Fibroblast of peridontal ligament (primary cell): ENCODE data around the gene SLC34A1.

Experiments used
- DNase-seq: peaks from one replicate; pipeline ENCODE4 v3.0.0-alpha.2; 2010; ENCODE audit errors: extremely low read depth

The SLC34A1 gene

GRCh38 chr5:177432143-177432838, 48.1 kb downstream of the SLC34A1 start:
- no peak for DNase-seq

- no peak for DNase-seq
Observed at GRCh38 chr5:177432839-177433657, 48.8 kb downstream of the SLC34A1 start.

- DNase-seq: no peak
Observed at GRCh38 chr5:177433658-177434217, 49.5 kb downstream of the SLC34A1 start.

- DNase-seq: no peak
Observed at GRCh38 chr5:177434437-177434836, 50.2 kb downstream of the SLC34A1 start.

GRCh38 chr5:177434942-177435738, 50.9 kb downstream of the SLC34A1 start:
- DNase-seq: no peak

- DNase-seq: no peak
Observed at GRCh38 chr5:177435847-177436536, 51.8 kb downstream of the SLC34A1 start.

- no peak for DNase-seq
Observed at GRCh38 chr5:177437623-177438022, 53.4 kb downstream of the SLC34A1 start.

GRCh38 chr5:177438468-177438867, 54.2 kb downstream of the SLC34A1 start:
- no peak for DNase-seq

GRCh38 chr5:177439518-177440053, 55.4 kb downstream of the SLC34A1 start:
- DNase-seq: no peak

- DNase-seq: no peak
Observed at GRCh38 chr5:177440211-177440989, 56.2 kb downstream of the SLC34A1 start.

GRCh38 chr5:177440990-177441780, 57.0 kb downstream of the SLC34A1 start:
- DNase-seq: no peak

- no peak for DNase-seq
Observed at GRCh38 chr5:177442066-177442826, 58.0 kb downstream of the SLC34A1 start.

- DNase-seq: no peak
Observed at GRCh38 chr5:177443144-177443983, 59.1 kb downstream of the SLC34A1 start.

- DNase-seq: no peak
Observed at GRCh38 chr5:177444106-177445051, 60.1 kb downstream of the SLC34A1 start.

- DNase-seq: no peak
Observed at GRCh38 chr5:177445052-177445916, 61.0 kb downstream of the SLC34A1 start.

GRCh38 chr5:177445917-177446199, 61.6 kb downstream of the SLC34A1 start:
- no peak for DNase-seq
